Measurements from ENCODE around the gene PTPRCAP. TPM values are rescaled to one million over a fixed set of nuclear protein-coding genes. Genes with fewer than 3 reads are reported as not detected.
A peak's percentile ranks its signal among the peaks of the same experiment; 100 is the strongest.

Gene PTPRCAP
- total and polyA plus RNA-seq, 9 of the 15 experiments (the other 6 are each of a cell fraction or from before 2014, with no cell fraction given), result 0.22 to 2.0 (median 1.1) TPM; not detected in 4

DNA sequence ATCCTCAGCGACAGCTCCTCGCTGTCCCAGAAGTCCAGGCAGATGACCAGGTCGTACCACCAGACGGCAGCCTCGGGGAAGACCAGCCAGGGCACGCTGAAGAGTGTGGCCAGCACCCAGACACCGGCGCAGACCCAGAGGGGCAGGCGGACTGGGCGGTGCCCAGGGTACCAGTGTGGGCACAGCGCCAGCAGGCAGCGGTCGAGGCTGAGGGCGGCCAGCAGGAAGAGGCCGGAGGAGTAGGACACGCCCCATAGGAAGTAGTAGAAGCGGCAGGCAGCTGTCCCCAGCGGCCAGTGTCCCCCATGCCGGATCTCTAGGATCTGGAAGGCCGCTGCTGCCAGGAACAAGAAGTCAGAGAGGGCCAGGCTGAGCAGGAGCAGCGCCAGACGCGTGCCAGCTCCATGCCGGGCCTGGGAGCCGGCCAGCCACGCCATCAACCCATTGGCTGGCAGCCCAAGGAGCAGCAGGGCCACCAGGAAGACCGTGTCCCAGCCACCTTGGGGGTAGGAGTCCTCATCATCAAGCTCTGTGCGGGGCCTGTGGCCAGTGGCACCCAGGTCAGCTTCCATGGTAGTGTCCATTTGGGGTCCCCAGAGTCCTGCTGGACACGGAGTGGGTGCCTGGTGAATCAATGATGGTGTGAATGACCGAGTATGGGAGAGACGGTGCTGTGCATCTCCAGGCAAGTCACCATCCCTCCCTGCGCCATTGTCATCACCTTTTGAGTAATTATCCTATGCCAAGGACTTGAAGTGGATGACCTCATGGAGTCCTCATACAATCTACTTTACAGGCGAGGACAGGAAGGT is 14.9 kb upstream of the PTPRCAP start, which contains the start of gene GPR152 (continued):
- TF ChIP-seq PRDM10 (IDR thresholded peaks at IDR 0.05; ENCODE audit: partially characterized antibody) (peak; percentile 63), PRPF4 (IDR thresholded peaks at IDR 0.05; ENCODE audit: insufficient read depth, low read depth, low read length, poor library complexity, severe bottlenecking) (no peak), ZFP36 (IDR thresholded peaks at IDR 0.05; ENCODE audit: low read depth, low read length, partially characterized antibody) (peak; percentile 33)

GRCh38 chr11:67451658-67451976 is 14.1 kb upstream of the PTPRCAP start:
- Histone ChIP-seq H3K9me3 (replicated peaks; ENCODE audit: control insufficient read depth, insufficient read depth, low read depth, low read length) (no peaks in the 10 kb centered on the region), H3K27me3 (ENCODE audit: control insufficient read depth in 2 of 2, insufficient read depth in 2 of 2, low read length in 2 of 2) (no peaks in the 10 kb centered on the region), H3K27ac (ENCODE audit: extremely low read depth, low read depth, low read length) (no peak overlapping the region), H3K36me3 (ENCODE audit: control insufficient read depth, insufficient read depth, low read length) (no peaks in the 10 kb centered on the region), H3K4me1 (replicated peaks in 1 of 2; ENCODE audit: control insufficient read depth in 2 of 2, insufficient read depth in 2 of 2, low read length in 2 of 2) (peaks cover 0 to 39% of the 10 kb centered on the region in 2 experiments; a peak in 2 of 5 replicates), H3K9me1 (ENCODE audit: control insufficient read depth, insufficient read depth, low read length) (no peaks in the 10 kb centered on the region), H4K20me1 (replicated peaks; ENCODE audit: control insufficient read depth, insufficient read depth, low read length) (no peaks in the 10 kb centered on the region), H3K9ac (ENCODE audit: insufficient read depth in 1 of 2, low read depth in 2 of 2, low read length in 2 of 2) (peak overlapping the region in 1 of 2 experiments; percentile 73; a peak in 1 of 4 replicates), H3K4me2 (ENCODE audit: insufficient read depth, low read length) (no peak overlapping the region), H3K4me3 (no peak overlapping the region), H2AFZ (ENCODE audit: low read depth, low read length) (no peak overlapping the region), H3K79me2 (ENCODE audit: control insufficient read depth, insufficient read depth, low read length) (no peaks in the 10 kb centered on the region)
- no peak for FAIRE-seq
- WGBS (ENCODE audit: insufficient coverage, low coverage, missing lambda C conversion rate), result 78% methylated on average over 12 of the region's 14 CpGs
- ATAC-seq, result no peak
- no peak for DNase-seq (ENCODE audit: extremely low read depth in 1 of 4, low spot score in 3 of 4)
- in situ Hi-C loops (cut with MboI) (no loop called here), intact Hi-C loops (cut with micrococcal nuclease) (no loop called here)
- BruUV-seq (replicated peaks), result no TSS peak
- TF ChIP-seq, protein P1, sequence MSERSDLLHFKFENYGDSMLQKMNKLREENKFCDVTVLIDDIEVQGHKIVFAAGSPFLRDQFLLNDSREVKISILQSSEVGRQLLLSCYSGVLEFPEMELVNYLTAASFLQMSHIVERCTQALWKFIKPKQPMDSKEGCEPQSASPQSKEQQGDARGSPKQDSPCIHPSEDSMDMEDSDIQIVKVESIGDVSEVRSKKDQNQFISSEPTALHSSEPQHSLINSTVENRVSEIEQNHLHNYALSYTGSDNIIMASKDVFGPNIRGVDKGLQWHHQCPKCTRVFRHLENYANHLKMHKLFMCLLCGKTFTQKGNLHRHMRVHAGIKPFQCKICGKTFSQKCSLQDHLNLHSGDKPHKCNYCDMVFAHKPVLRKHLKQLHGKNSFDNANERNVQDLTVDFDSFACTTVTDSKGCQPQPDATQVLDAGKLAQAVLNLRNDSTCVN (CRISPR knock-in tag; IDR thresholded peaks at IDR 0.05), result no peak
- TF ChIP-seq ZNF134 (CRISPR knock-in tag; conservative IDR thresholded peaks at IDR 0.05) (no peak), ZNF830 (CRISPR knock-in tag; IDR thresholded peaks at IDR 0.05) (no peak), KLF1 (tag; IDR thresholded peaks at IDR 0.05) (no peak), SMAD2 (IDR thresholded peaks at IDR 0.05; ENCODE audit: low read depth, low read length) (no peak), HDAC1 (IDR thresholded peaks at IDR 0.05) (no peak)
- POLR2A ChIA-PET, result interaction anchor here (0.6 to 1.5 kb wide), 4 partner anchors 9 to 12 kb away, joined by 3 to 6 read pairs (median 4); no protein-coding TSS in a partner anchor
- CTCF ChIA-PET (ENCODE audit: low intra/inter-chr PET ratio), result no interaction called here
